Sigmoid colon (tissue), 4 donors: Measurements from ENCODE around the gene SYT17.

Experiments used
- POLR2AphosphoS5 ChIP-seq, 4 donors: sonication (generic); formaldehyde crosslinking; IDR thresholded peaks; one replicate each; pipeline ENCODE4 v1.6.1; 2017; ENCODE audit warnings: antibody characterized with exemption in 4 of 4
- TF ChIP-seq, protein P1 (sequence below), 4 experiments: fragments of 450-650 bp in 3 of 4; fragments of 200-600 bp in 1 of 4; IDR thresholded peaks; one replicate each; pipeline ENCODE4 v1.5.1; 2016 to 2019; ENCODE audit warnings: antibody characterized with exemption in 4 of 4, mild to moderate bottlenecking in 3 of 4, moderate library complexity in 2 of 4

DNA sequence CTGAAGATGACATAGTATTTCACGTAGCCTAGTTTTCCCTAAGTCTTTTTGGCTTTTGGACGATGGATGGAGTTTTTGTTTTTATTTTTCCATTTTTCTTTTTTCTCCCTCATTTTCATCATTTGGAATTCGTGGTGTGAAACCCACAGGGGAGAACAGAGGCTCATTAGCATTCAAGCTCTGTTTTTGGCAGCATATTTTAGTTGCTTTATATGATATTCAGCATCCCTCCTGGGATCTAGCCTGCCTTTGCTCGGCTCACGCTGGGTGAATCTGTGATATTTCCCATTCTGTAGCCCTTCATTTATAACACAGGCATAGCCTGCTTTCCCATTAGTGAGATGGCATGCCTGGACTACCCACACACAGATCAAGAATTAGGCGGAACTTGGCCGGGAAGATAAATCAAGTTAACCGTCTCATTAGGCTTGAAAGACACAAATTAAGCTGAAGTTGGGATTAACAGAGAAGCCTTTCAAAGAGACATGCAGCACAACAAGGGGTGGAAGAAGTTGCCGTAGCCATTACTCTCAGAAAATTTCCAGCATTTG is 97.4 kb downstream of the SYT17 start:
- TF ChIP-seq, protein P1, sequence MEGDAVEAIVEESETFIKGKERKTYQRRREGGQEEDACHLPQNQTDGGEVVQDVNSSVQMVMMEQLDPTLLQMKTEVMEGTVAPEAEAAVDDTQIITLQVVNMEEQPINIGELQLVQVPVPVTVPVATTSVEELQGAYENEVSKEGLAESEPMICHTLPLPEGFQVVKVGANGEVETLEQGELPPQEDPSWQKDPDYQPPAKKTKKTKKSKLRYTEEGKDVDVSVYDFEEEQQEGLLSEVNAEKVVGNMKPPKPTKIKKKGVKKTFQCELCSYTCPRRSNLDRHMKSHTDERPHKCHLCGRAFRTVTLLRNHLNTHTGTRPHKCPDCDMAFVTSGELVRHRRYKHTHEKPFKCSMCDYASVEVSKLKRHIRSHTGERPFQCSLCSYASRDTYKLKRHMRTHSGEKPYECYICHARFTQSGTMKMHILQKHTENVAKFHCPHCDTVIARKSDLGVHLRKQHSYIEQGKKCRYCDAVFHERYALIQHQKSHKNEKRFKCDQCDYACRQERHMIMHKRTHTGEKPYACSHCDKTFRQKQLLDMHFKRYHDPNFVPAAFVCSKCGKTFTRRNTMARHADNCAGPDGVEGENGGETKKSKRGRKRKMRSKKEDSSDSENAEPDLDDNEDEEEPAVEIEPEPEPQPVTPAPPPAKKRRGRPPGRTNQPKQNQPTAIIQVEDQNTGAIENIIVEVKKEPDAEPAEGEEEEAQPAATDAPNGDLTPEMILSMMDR (IDR thresholded peaks at IDR 0.05) = no peak
- no peak for TF ChIP-seq POLR2AphosphoS5 (IDR thresholded peaks at IDR 0.05)
